GM18505 (cell line): Measurements from ENCODE around the gene TENM3.

Source experiments
- ATAC-seq: cut with Tn5 transposase; IDR thresholded peaks from one replicate; pipeline ENCODE4 v1.9.1; 2021; ENCODE audit not compliant: unreplicated experiment
- POLR2A ChIP-seq: IDR thresholded peaks from 4 replicates; pipeline ENCODE4 v1.6.1; 2011; ENCODE audit warnings: borderline replicate concordance; ENCODE audit not compliant: insufficient read depth, insufficient read length; ENCODE audit errors: extremely low read depth

The TENM3 gene

GRCh38 chr4:182625193-182625592 is 382.0 kb downstream of the TENM3 start:
- no peak for TF ChIP-seq POLR2A
- ATAC-seq: no peak

GRCh38 chr4:182627996-182628395 is 384.8 kb downstream of the TENM3 start:
- TF ChIP-seq POLR2A: no peak
- ATAC-seq: no peak

- no peak for ATAC-seq
- TF ChIP-seq POLR2A: no peak
Measured at GRCh38 chr4:182628544-182628943, 385.3 kb downstream of the TENM3 start.

- no peak for ATAC-seq
- TF ChIP-seq POLR2A: no peak
Measured at GRCh38 chr4:182629096-182629495, 385.9 kb downstream of the TENM3 start.

- ATAC-seq: no peak
Measured at GRCh38 chr4:182640491-182640890, 397.3 kb downstream of the TENM3 start.

GRCh38 chr4:182640932-182641331 is 397.7 kb downstream of the TENM3 start:
- TF ChIP-seq POLR2A: no peak
- ATAC-seq: no peak

More at GRCh38 chr4:182640491-182640890, 397.3 kb downstream of the TENM3 start:
- no peak for TF ChIP-seq POLR2A

- ATAC-seq: peak; percentile 86
Measured at GRCh38 chr4:182642831-182643230, 399.6 kb downstream of the TENM3 start.

GRCh38 chr4:182643801-182644682 is 400.8 kb downstream of the TENM3 start:
- TF ChIP-seq POLR2A: no peak

More at GRCh38 chr4:182642831-182643230, 399.6 kb downstream of the TENM3 start:
- no peak for TF ChIP-seq POLR2A

GRCh38 chr4:182644683-182645050 is 401.5 kb downstream of the TENM3 start:
- no peak for ATAC-seq

More at GRCh38 chr4:182643801-182644682, 400.8 kb downstream of the TENM3 start:
- ATAC-seq: no peak

GRCh38 chr4:182645511-182645910 is 402.3 kb downstream of the TENM3 start:
- TF ChIP-seq POLR2A: no peak

More at GRCh38 chr4:182644683-182645050, 401.5 kb downstream of the TENM3 start:
- no peak for TF ChIP-seq POLR2A

GRCh38 chr4:182647646-182648300 is 404.6 kb downstream of the TENM3 start:
- no peak for TF ChIP-seq POLR2A
- no peak for ATAC-seq

More at GRCh38 chr4:182645511-182645910, 402.3 kb downstream of the TENM3 start:
- no peak for ATAC-seq

GRCh38 chr4:182648766-182649165 is 405.6 kb downstream of the TENM3 start:
- ATAC-seq: no peak
- no peak for TF ChIP-seq POLR2A

GRCh38 chr4:182649698-182650477 is 406.7 kb downstream of the TENM3 start:
- TF ChIP-seq POLR2A: no peak
- ATAC-seq: no peak
